ENCODE data around the gene NPC1L1.

NPC1L1 gene

GRCh38 chr7:44473295-44473694 lies 67.8 kb downstream of the NPC1L1 start:
- Histone ChIP-seq H3K36me3 (ENCODE audit: insufficient read depth, low read length) (peaks cover 5% of the 10 kb centered on the region), H3K9ac (ENCODE audit: low read length) (no peak overlapping the region), H3K4me1 (ENCODE audit: insufficient read depth, low read length) (peaks cover 12% of the 10 kb centered on the region), H3K27ac (ENCODE audit: low read depth, low read length) (no peak overlapping the region), H3K9me3 (ENCODE audit: low read length) (no peaks in the 10 kb centered on the region), H3K27me3 (ENCODE audit: control insufficient read depth in 1 of 2, insufficient read depth in 2 of 2, low read length in 2 of 2) (no peaks in the 10 kb centered on the region), H3K4me3 (ENCODE audit: low read depth in 1 of 2, low read length in 2 of 2) (no peak overlapping the region)

- Histone ChIP-seq H3K9me3 (ENCODE audit: low read length) (no peaks in the 10 kb centered on the region), H3K4me1 (ENCODE audit: insufficient read depth, low read length) (peaks cover 12% of the 10 kb centered on the region), H3K9ac (ENCODE audit: low read length) (no peak overlapping the region), H3K27me3 (ENCODE audit: control insufficient read depth in 1 of 2, insufficient read depth in 2 of 2, low read length in 2 of 2) (no peaks in the 10 kb centered on the region), H3K36me3 (ENCODE audit: insufficient read depth, low read length) (peaks cover 5% of the 10 kb centered on the region), H3K4me3 (ENCODE audit: low read depth in 1 of 2, low read length in 2 of 2) (no peak overlapping the region), H3K27ac (ENCODE audit: low read depth, low read length) (no peak overlapping the region)
Measured at GRCh38 chr7:44472843-44473242, 68.3 kb downstream of the NPC1L1 start.

- no peaks in the 10 kb centered on the region for H3K27me3 ChIP-seq (ENCODE audit: control insufficient read depth in 1 of 2, insufficient read depth in 2 of 2, low read length in 2 of 2)
- no peak overlapping the region for H3K27ac ChIP-seq (ENCODE audit: low read depth, low read length)
- no peaks in the 10 kb centered on the region for H3K9me3 ChIP-seq (ENCODE audit: low read length)
- no peak overlapping the region for H3K4me3 ChIP-seq (ENCODE audit: low read depth in 1 of 2, low read length in 2 of 2)
- no peak overlapping the region for H3K9ac ChIP-seq (ENCODE audit: low read length)
- H3K4me1 ChIP-seq (ENCODE audit: insufficient read depth, low read length), result peaks cover 6% of the 10 kb centered on the region
- peaks cover 13% of the 10 kb centered on the region for H3K36me3 ChIP-seq (ENCODE audit: insufficient read depth, low read length)
Measured at GRCh38 chr7:44471850-44472249, 69.3 kb downstream of the NPC1L1 start.

GRCh38 chr7:44471436-44471835 lies 69.7 kb downstream of the NPC1L1 start:
- Histone ChIP-seq H3K27ac (ENCODE audit: low read depth, low read length) (no peak overlapping the region), H3K4me1 (ENCODE audit: insufficient read depth, low read length) (peaks cover 5% of the 10 kb centered on the region), H3K9ac (ENCODE audit: low read length) (no peak overlapping the region), H3K36me3 (ENCODE audit: insufficient read depth, low read length) (peaks cover 13% of the 10 kb centered on the region), H3K27me3 (ENCODE audit: control insufficient read depth in 1 of 2, insufficient read depth in 2 of 2, low read length in 2 of 2) (no peaks in the 10 kb centered on the region), H3K9me3 (ENCODE audit: low read length) (no peaks in the 10 kb centered on the region), H3K4me3 (ENCODE audit: low read depth in 1 of 2, low read length in 2 of 2) (no peak overlapping the region)

- peaks cover 13% of the 10 kb centered on the region for H3K36me3 ChIP-seq (ENCODE audit: insufficient read depth, low read length)
- H3K27me3 ChIP-seq (ENCODE audit: control insufficient read depth in 1 of 2, insufficient read depth in 2 of 2, low read length in 2 of 2), result no peaks in the 10 kb centered on the region
- no peak overlapping the region for H3K9ac ChIP-seq (ENCODE audit: low read length)
- H3K9me3 ChIP-seq (ENCODE audit: low read length), result no peaks in the 10 kb centered on the region
- H3K4me1 ChIP-seq (ENCODE audit: insufficient read depth, low read length), result peaks cover 5% of the 10 kb centered on the region
- no peak overlapping the region for H3K27ac ChIP-seq (ENCODE audit: low read depth, low read length)
- no peak overlapping the region for H3K4me3 ChIP-seq (ENCODE audit: low read depth in 1 of 2, low read length in 2 of 2)
Measured at GRCh38 chr7:44470628-44471245, 70.4 kb downstream of the NPC1L1 start.

GRCh38 chr7:44470135-44470479 lies 71.0 kb downstream of the NPC1L1 start:
- Histone ChIP-seq H3K9ac (ENCODE audit: low read length) (no peak overlapping the region), H3K27me3 (ENCODE audit: control insufficient read depth in 1 of 2, insufficient read depth in 2 of 2, low read length in 2 of 2) (no peaks in the 10 kb centered on the region), H3K9me3 (ENCODE audit: low read length) (no peaks in the 10 kb centered on the region), H3K4me3 (ENCODE audit: low read depth in 1 of 2, low read length in 2 of 2) (no peak overlapping the region), H3K27ac (ENCODE audit: low read depth, low read length) (no peak overlapping the region), H3K4me1 (ENCODE audit: insufficient read depth, low read length) (peaks cover 5% of the 10 kb centered on the region), H3K36me3 (ENCODE audit: insufficient read depth, low read length) (peaks cover 13% of the 10 kb centered on the region)

- Histone ChIP-seq H3K9ac (ENCODE audit: low read length) (no peak overlapping the region), H3K4me3 (ENCODE audit: low read depth in 1 of 2, low read length in 2 of 2) (no peak overlapping the region), H3K9me3 (ENCODE audit: low read length) (no peaks in the 10 kb centered on the region), H3K4me1 (ENCODE audit: insufficient read depth, low read length) (peaks cover 5% of the 10 kb centered on the region), H3K27ac (ENCODE audit: low read depth, low read length) (no peak overlapping the region), H3K27me3 (ENCODE audit: control insufficient read depth in 1 of 2, insufficient read depth in 2 of 2, low read length in 2 of 2) (no peaks in the 10 kb centered on the region), H3K36me3 (ENCODE audit: insufficient read depth, low read length) (peaks cover 13% of the 10 kb centered on the region)
Measured at GRCh38 chr7:44469461-44470134, 71.5 kb downstream of the NPC1L1 start.

- H3K9me3 ChIP-seq (ENCODE audit: low read length), result no peaks in the 10 kb centered on the region
- no peak overlapping the region for H3K9ac ChIP-seq (ENCODE audit: low read length)
- H3K36me3 ChIP-seq (ENCODE audit: insufficient read depth, low read length), result peaks cover 8% of the 10 kb centered on the region
- H3K27me3 ChIP-seq (ENCODE audit: control insufficient read depth in 1 of 2, insufficient read depth in 2 of 2, low read length in 2 of 2), result no peaks in the 10 kb centered on the region
- peaks cover 5% of the 10 kb centered on the region for H3K4me1 ChIP-seq (ENCODE audit: insufficient read depth, low read length)
- no peak overlapping the region for H3K27ac ChIP-seq (ENCODE audit: low read depth, low read length)
- H3K4me3 ChIP-seq (ENCODE audit: low read depth in 1 of 2, low read length in 2 of 2), result no peak overlapping the region
Measured at GRCh38 chr7:44467217-44467548, 73.9 kb downstream of the NPC1L1 start.

- no peak overlapping the region for H3K9ac ChIP-seq (ENCODE audit: low read length)
- H3K27ac ChIP-seq (ENCODE audit: low read depth, low read length), result no peak overlapping the region
- H3K36me3 ChIP-seq (ENCODE audit: insufficient read depth, low read length), result peaks cover 8% of the 10 kb centered on the region
- H3K4me1 ChIP-seq (ENCODE audit: insufficient read depth, low read length), result peaks cover 3% of the 10 kb centered on the region
- no peaks in the 10 kb centered on the region for H3K27me3 ChIP-seq (ENCODE audit: control insufficient read depth in 1 of 2, insufficient read depth in 2 of 2, low read length in 2 of 2)
- H3K4me3 ChIP-seq (ENCODE audit: low read depth in 1 of 2, low read length in 2 of 2), result no peak overlapping the region
- no peaks in the 10 kb centered on the region for H3K9me3 ChIP-seq (ENCODE audit: low read length)
Measured at GRCh38 chr7:44466300-44467216, 74.6 kb downstream of the NPC1L1 start.

- H3K27me3 ChIP-seq (ENCODE audit: control insufficient read depth in 1 of 2, insufficient read depth in 2 of 2, low read length in 2 of 2), result no peaks in the 10 kb centered on the region
- H3K4me1 ChIP-seq (ENCODE audit: insufficient read depth, low read length), result peaks cover 7% of the 10 kb centered on the region
- H3K9ac ChIP-seq (ENCODE audit: low read length), result no peak overlapping the region
- no peak overlapping the region for H3K4me3 ChIP-seq (ENCODE audit: low read depth in 1 of 2, low read length in 2 of 2)
- no peak overlapping the region for H3K27ac ChIP-seq (ENCODE audit: low read depth, low read length)
- H3K36me3 ChIP-seq (ENCODE audit: insufficient read depth, low read length), result peaks cover 8% of the 10 kb centered on the region
- no peaks in the 10 kb centered on the region for H3K9me3 ChIP-seq (ENCODE audit: low read length)
Measured at GRCh38 chr7:44465490-44465889, 75.6 kb downstream of the NPC1L1 start.

- H3K4me1 ChIP-seq (ENCODE audit: insufficient read depth, low read length), result peaks cover 7% of the 10 kb centered on the region
- H3K9me3 ChIP-seq (ENCODE audit: low read length), result no peaks in the 10 kb centered on the region
Measured at GRCh38 chr7:44463169-44463808, 77.8 kb downstream of the NPC1L1 start.

More at GRCh38 chr7:44463169-44463808, 77.8 kb downstream of the NPC1L1 start:
- no peak overlapping the region for H3K9ac ChIP-seq (ENCODE audit: low read length)
- no peak overlapping the region for H3K4me3 ChIP-seq (ENCODE audit: low read depth in 1 of 2, low read length in 2 of 2)
- H3K27me3 ChIP-seq (ENCODE audit: control insufficient read depth in 1 of 2, insufficient read depth in 2 of 2, low read length in 2 of 2), result no peaks in the 10 kb centered on the region
- H3K27ac ChIP-seq (ENCODE audit: low read depth, low read length), result no peak overlapping the region
- H3K36me3 ChIP-seq (ENCODE audit: insufficient read depth, low read length), result peaks cover 8% of the 10 kb centered on the region
